HepG2 (cell line): Measurements from ENCODE around the gene PPAN. TPM values are rescaled to one million over a fixed set of nuclear protein-coding genes. Genes with fewer than 3 reads are reported as not detected.

Experiments used
- EHMT2 ChIP-seq: fragments of 200-600 bp; sonication (generic); IDR thresholded peaks from 2 replicates; pipeline ENCODE4 v1.7.0; 2017; ENCODE audit warnings: antibody characterized with exemption, low read depth, low read length, borderline replicate concordance
- ETV6 ChIP-seq: sonication (generic); formaldehyde crosslinking; conservative IDR thresholded peaks from 2 replicates; pipeline ENCODE4 v1.4.0; 2020; ENCODE audit warnings: missing genetic modification reagents
- GLI4 ChIP-seq: sonication (generic); formaldehyde crosslinking; IDR thresholded peaks from 2 replicates; pipeline ENCODE4 v1.5.1; 2020; ENCODE audit warnings: missing genetic modification reagents, mild to moderate bottlenecking, moderate library complexity, borderline replicate concordance
- HDAC2 ChIP-seq: sonication (generic); formaldehyde crosslinking; IDR thresholded peaks from 2 replicates; pipeline ENCODE4 v1.4.0; 2020; ENCODE audit warnings: missing genetic modification reagents
- MEIS2 ChIP-seq: sonication (generic); formaldehyde crosslinking; IDR thresholded peaks from 2 replicates; pipeline ENCODE4 v1.9.0; 2021; ENCODE audit warnings: mild to moderate bottlenecking, missing genetic modification reagents
- MZF1 ChIP-seq: sonication (generic); formaldehyde crosslinking; IDR thresholded peaks from 2 replicates; pipeline ENCODE4 v1.8.1; 2023; ENCODE audit warnings: mild to moderate bottlenecking, missing genetic modification reagents, borderline replicate concordance
- NR1H2 ChIP-seq: sonication (generic); formaldehyde crosslinking; IDR thresholded peaks from 2 replicates; pipeline ENCODE4 v1.8.1; 2022; ENCODE audit warnings: low read depth, missing genetic modification reagents, borderline replicate concordance
- REXO4 ChIP-seq: sonication (generic); formaldehyde crosslinking; IDR thresholded peaks from 2 replicates; pipeline ENCODE4 v1.8.0; 2022; ENCODE audit warnings: missing genetic modification reagents, mild to moderate bottlenecking, borderline replicate concordance
- SETDB1 ChIP-seq: sonication (generic); formaldehyde crosslinking; IDR thresholded peaks from 2 replicates; pipeline ENCODE4 v1.5.1; 2020; ENCODE audit warnings: missing genetic modification reagents, mild to moderate bottlenecking, borderline replicate concordance
- TAF15 ChIP-seq: fragments of 200-400 bp; formaldehyde crosslinking; IDR thresholded peaks from one replicate; pipeline ENCODE4 v1.6.1; 2018; ENCODE audit warnings: mild to moderate bottlenecking, low read depth, low read length; ENCODE audit not compliant: poor library complexity, severe bottlenecking
- THRA ChIP-seq: sonication (generic); formaldehyde crosslinking; IDR thresholded peaks from 2 replicates; pipeline ENCODE4 v1.4.0; 2020; ENCODE audit warnings: missing genetic modification reagents, borderline replicate concordance
- TSC22D2 ChIP-seq: sonication (generic); formaldehyde crosslinking; IDR thresholded peaks from 2 replicates; pipeline ENCODE4 v1.5.1; 2020; ENCODE audit warnings: missing genetic modification reagents, mild to moderate bottlenecking, borderline replicate concordance
- ZNF251 ChIP-seq: sonication (generic); formaldehyde crosslinking; IDR thresholded peaks from 2 replicates; pipeline ENCODE4 v1.9.0; 2021; ENCODE audit warnings: mild to moderate bottlenecking, missing genetic modification reagents
- ZNF260 ChIP-seq: sonication (generic); formaldehyde crosslinking; IDR thresholded peaks from 2 replicates; pipeline ENCODE4 v1.4.0; 2020; ENCODE audit warnings: missing genetic modification reagents, low read depth, mild to moderate bottlenecking, borderline replicate concordance
- ZNF264 ChIP-seq: sonication (generic); formaldehyde crosslinking; IDR thresholded peaks from 2 replicates; pipeline ENCODE4 v1.4.0; 2020; ENCODE audit warnings: missing genetic modification reagents
- ZNF282 ChIP-seq: fragments of 450-650 bp; IDR thresholded peaks from 2 replicates; pipeline ENCODE4 v1.6.1; 2018; ENCODE audit not compliant: partially characterized antibody
- ZNF646 ChIP-seq: sonication (generic); formaldehyde crosslinking; IDR thresholded peaks from 2 replicates; pipeline ENCODE4 v1.9.0; 2021; ENCODE audit warnings: mild to moderate bottlenecking, missing genetic modification reagents
- ZNF879 ChIP-seq: sonication (generic); formaldehyde crosslinking; IDR thresholded peaks from 2 replicates; pipeline ENCODE4 v1.8.1; 2023; ENCODE audit warnings: missing genetic modification reagents
- ZSCAN12 ChIP-seq: sonication (generic); formaldehyde crosslinking; IDR thresholded peaks from 2 replicates; pipeline ENCODE4 v1.9.0; 2021; ENCODE audit warnings: mild to moderate bottlenecking, missing genetic modification reagents
- polyA plus RNA-seq, 8 experiments: library from polyadenylated mRNA; depleted of rRNA in 3 of 8; stranded (reverse) in 7 of 8; unstranded in 1 of 8; fragments of >200 nt; fragmentation: Illumina TruSeq in 4 of 8; extraction: Trizol in 4 of 8; gene quantifications; 2 replicates each; pipeline versions ENCODE4 v1.2.1 to v1.2.3, GENCODE V29; 2011 to 2016; ENCODE audit warnings: low read depth in 4 of 8, missing spikeins in 1 of 8, mixed read lengths in 1 of 8; ENCODE audit not compliant: insufficient read depth in 1 of 8
- total RNA-seq, 5 experiments: library from RNA; depleted of rRNA; stranded (reverse); fragments of >200 nt; fragmentation: Illumina TruSeq; extraction: Trizol; gene quantifications; 2 replicates each; pipeline ENCODE4 v1.2.3, GENCODE V29; 2016; ENCODE audit warnings: low read depth in 1 of 5

The PPAN gene
- total and polyA plus RNA-seq, 2 of the 13 experiments (the other 11 are each of a cell fraction or from before 2014, with no cell fraction given), result 36.2 to 41.9 TPM

GRCh38 chr19:10106100-10106936, at the start of gene PPAN (continued):
- 0 out of 2 replicates have a peak, but pooled peaks have one; percentile 24 for TF ChIP-seq THRA
- no peak for TF ChIP-seq ZNF260
- no peak for TF ChIP-seq EHMT2
- peak; percentile 32; the same call in 1 of the 2 replicates for TF ChIP-seq ZNF646 (CRISPR knock-in tag)
- peak; percentile 28; the same call in 1 of the 2 replicates for TF ChIP-seq MEIS2 (CRISPR knock-in tag)
- TF ChIP-seq ZSCAN12 (CRISPR knock-in tag), result no peak
- TF ChIP-seq REXO4 (CRISPR knock-in tag), result no peak
- 0 out of 2 replicates have a peak, but pooled peaks have one; percentile 28 for TF ChIP-seq ZNF264 (CRISPR knock-in tag)
- TF ChIP-seq ZNF879 (CRISPR knock-in tag), result 0 out of 2 replicates have a peak, but pooled peaks have one; percentile 60
- peak; percentile 75 for TF ChIP-seq HDAC2 (CRISPR knock-in tag)
- TF ChIP-seq ZNF282, result no peak
- TF ChIP-seq SETDB1 (CRISPR knock-in tag), result no peak
- no peak for TF ChIP-seq MZF1 (CRISPR knock-in tag)
- TF ChIP-seq ETV6 (CRISPR knock-in tag), result peak; percentile 28; the same call in 1 of the 2 replicates
- no peak for TF ChIP-seq ZNF251 (CRISPR knock-in tag)
- TF ChIP-seq NR1H2 (CRISPR knock-in tag), result peak; percentile 66; the same call in 1 of the 2 replicates
- TF ChIP-seq TSC22D2 (CRISPR knock-in tag), result no peak
- TF ChIP-seq GLI4 (CRISPR knock-in tag), result no peak
- no peak for TF ChIP-seq TAF15
